ENCODE data around the gene HEMGN. TPM values are rescaled to one million over a fixed set of nuclear protein-coding genes. Genes with fewer than 3 reads are reported as not detected.
"Not testable (repeated sequence)": the region's sequence is repeated elsewhere in the genome, so short reads cannot be mapped to it uniquely, and the experiment has no call there.

Gene HEMGN
- total and polyA plus RNA-seq, 9 donors, result 2.3 to 9.4 (median 6.7) TPM

DNA sequence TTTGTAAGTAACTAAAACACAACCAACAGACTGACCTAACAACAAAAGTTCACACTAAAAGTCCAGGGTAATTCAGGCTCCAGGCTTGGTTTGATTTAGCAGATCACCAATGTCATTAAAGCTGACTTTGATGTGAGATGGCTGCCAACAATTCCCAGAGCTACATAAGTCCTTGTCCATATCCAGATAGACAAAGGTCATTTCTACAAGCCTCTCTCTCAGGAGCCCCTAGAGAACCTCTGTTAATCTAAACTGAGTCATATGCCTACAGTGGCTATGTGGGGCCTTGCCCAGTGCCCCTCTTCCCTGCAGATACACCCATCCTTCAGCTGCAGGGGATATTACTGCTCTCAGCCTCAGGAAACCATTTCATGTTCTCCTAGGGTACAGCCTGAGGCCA, 26.9 kb upstream of the HEMGN start:
- no peaks in the 10 kb centered on the region for H3K36me3 ChIP-seq (ENCODE audit: control insufficient read depth, insufficient read depth, low read length)
- no peaks in the 10 kb centered on the region for H3K4me1 ChIP-seq (ENCODE audit: control insufficient read depth, insufficient read depth, low read length)
- H3K27ac ChIP-seq (ENCODE audit: low read length), result no peak overlapping the region
- no peak for DNase-seq
- H3K9me3 ChIP-seq (replicated peaks; ENCODE audit: control insufficient read depth, low read depth, low read length), result no peaks in the 10 kb centered on the region
- no peak overlapping the region for H3K4me3 ChIP-seq (ENCODE audit: low read length)
- H3K27me3 ChIP-seq (ENCODE audit: control insufficient read depth, insufficient read depth, low read length), result peaks cover 6% of the 10 kb centered on the region

DNA sequence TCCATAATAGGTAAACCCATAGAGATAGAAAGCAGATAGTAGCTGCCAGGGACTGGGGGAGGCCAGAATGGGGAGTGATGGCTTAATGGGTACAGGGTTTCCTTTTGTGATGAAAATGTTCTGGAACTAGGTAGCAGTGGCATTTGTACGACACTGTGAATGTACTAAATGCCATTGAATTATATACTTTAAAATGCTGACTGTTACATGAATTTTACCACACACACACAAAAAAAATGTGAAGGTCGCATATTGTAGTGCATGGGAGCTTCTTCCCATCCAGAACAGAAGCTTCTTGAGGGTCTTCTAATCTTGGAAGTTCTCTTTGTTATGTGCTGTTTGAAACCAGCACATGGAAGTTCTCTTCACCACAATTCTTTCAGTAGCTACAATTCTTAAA, 25.3 kb upstream of the HEMGN start:
- Histone ChIP-seq H3K27me3 (ENCODE audit: control insufficient read depth, insufficient read depth, low read length) (peaks cover 6% of the 10 kb centered on the region), H3K4me3 (ENCODE audit: low read length) (no peak overlapping the region), H3K27ac (ENCODE audit: low read length) (no peak overlapping the region), H3K9me3 (replicated peaks; ENCODE audit: control insufficient read depth, low read depth, low read length) (no peaks in the 10 kb centered on the region), H3K36me3 (ENCODE audit: control insufficient read depth, insufficient read depth, low read length) (no peaks in the 10 kb centered on the region), H3K4me1 (ENCODE audit: control insufficient read depth, insufficient read depth, low read length) (no peaks in the 10 kb centered on the region)
- no peak for DNase-seq
- no CpG with 5 or more reads among the region's 2 CpGs for WGBS (ENCODE audit: insufficient coverage)

DNA sequence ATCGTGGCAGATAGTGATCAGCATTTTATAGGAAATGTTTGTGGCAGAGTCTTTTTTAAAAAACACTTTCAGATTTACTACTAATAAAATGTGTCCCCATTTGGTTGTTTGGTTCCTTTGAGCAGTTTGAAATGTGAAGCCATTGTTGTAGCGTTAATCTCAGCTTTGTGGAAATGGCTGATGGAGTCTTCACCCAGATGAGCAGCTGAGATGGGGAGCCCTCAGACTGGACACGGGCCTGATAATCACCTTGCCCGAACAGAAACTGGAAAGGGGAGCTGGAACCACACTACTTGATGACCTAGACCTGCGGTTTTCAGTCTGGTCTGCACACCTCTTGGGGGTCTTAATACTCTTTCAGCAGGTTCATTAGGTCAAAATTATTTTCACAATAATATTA, 24.6 kb upstream of the HEMGN start:
- no peaks in the 10 kb centered on the region for H3K9me3 ChIP-seq (replicated peaks; ENCODE audit: control insufficient read depth, low read depth, low read length)
- no peaks in the 10 kb centered on the region for H3K4me1 ChIP-seq (ENCODE audit: control insufficient read depth, insufficient read depth, low read length)
- no peaks in the 10 kb centered on the region for H3K36me3 ChIP-seq (ENCODE audit: control insufficient read depth, insufficient read depth, low read length)
- 90% methylated on average over 2 of the region's 5 CpGs for WGBS (ENCODE audit: insufficient coverage)
- H3K27me3 ChIP-seq (ENCODE audit: control insufficient read depth, insufficient read depth, low read length), result peaks cover 6% of the 10 kb centered on the region
- no peak overlapping the region for H3K27ac ChIP-seq (ENCODE audit: low read length)
- no peak overlapping the region for H3K4me3 ChIP-seq (ENCODE audit: low read length)
- DNase-seq, result no peak

DNA sequence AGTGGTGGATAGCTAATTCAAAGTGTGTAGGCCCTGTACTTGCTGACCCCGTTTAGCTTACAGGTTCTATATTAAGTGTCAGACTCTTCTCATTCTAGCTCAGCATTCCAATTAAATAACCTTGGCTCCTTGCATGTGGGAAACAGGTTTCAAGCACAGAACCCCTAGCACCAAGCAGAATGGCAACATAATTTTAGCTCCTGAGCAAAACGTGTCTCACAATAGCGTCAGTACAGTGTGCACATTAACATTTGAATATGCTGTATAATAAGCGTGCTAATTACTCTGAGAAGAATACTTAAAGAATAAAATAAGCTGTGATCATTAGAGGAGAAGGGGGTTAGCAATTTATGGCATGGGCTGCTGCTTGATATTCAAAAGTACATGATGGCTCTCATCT, 24.2 kb upstream of the HEMGN start:
- no peaks in the 10 kb centered on the region for H3K9me3 ChIP-seq (replicated peaks; ENCODE audit: control insufficient read depth, low read depth, low read length)

DNA sequence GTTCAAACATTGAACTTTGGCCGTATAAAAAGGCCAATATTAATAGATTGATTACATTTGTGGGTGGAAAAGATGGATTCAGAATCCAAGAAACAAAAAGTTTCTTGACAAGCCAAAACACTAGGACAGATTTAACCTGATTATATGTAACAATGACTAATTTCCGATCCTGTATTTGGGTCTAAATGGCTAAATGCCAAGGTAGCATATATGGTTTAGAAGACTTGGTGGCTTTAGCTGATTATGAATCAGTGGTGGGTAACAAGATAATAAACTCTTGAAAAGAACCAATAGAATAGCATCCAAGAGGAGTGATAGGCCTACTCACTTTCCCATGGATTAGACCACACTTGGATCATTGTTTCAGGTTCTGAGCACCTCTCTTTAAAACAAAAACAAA, 23.4 kb upstream of the HEMGN start:
- H3K36me3 ChIP-seq (ENCODE audit: control insufficient read depth, insufficient read depth, low read length), result no peaks in the 10 kb centered on the region
- no peak for DNase-seq
- H3K27me3 ChIP-seq (ENCODE audit: control insufficient read depth, insufficient read depth, low read length), result peaks cover 4% of the 10 kb centered on the region
- no CpG with 5 or more reads among the region's 2 CpGs for WGBS (ENCODE audit: insufficient coverage)
- H3K4me1 ChIP-seq (ENCODE audit: control insufficient read depth, insufficient read depth, low read length), result no peaks in the 10 kb centered on the region
- no peak overlapping the region for H3K27ac ChIP-seq (ENCODE audit: low read length)
- no peak overlapping the region for H3K4me3 ChIP-seq (ENCODE audit: low read length)
- no peaks in the 10 kb centered on the region for H3K9me3 ChIP-seq (replicated peaks; ENCODE audit: control insufficient read depth, low read depth, low read length)

More for the DNA sequence above, 24.2 kb upstream of the HEMGN start:
- Histone ChIP-seq H3K4me1 (ENCODE audit: control insufficient read depth, insufficient read depth, low read length) (no peaks in the 10 kb centered on the region), H3K36me3 (ENCODE audit: control insufficient read depth, insufficient read depth, low read length) (no peaks in the 10 kb centered on the region), H3K4me3 (ENCODE audit: low read length) (no peak overlapping the region), H3K27ac (ENCODE audit: low read length) (no peak overlapping the region), H3K27me3 (ENCODE audit: control insufficient read depth, insufficient read depth, low read length) (peaks cover 6% of the 10 kb centered on the region)
- WGBS (ENCODE audit: insufficient coverage), result 86% methylated on average over 1 of the region's 4 CpGs
- DNase-seq, result no peak

DNA sequence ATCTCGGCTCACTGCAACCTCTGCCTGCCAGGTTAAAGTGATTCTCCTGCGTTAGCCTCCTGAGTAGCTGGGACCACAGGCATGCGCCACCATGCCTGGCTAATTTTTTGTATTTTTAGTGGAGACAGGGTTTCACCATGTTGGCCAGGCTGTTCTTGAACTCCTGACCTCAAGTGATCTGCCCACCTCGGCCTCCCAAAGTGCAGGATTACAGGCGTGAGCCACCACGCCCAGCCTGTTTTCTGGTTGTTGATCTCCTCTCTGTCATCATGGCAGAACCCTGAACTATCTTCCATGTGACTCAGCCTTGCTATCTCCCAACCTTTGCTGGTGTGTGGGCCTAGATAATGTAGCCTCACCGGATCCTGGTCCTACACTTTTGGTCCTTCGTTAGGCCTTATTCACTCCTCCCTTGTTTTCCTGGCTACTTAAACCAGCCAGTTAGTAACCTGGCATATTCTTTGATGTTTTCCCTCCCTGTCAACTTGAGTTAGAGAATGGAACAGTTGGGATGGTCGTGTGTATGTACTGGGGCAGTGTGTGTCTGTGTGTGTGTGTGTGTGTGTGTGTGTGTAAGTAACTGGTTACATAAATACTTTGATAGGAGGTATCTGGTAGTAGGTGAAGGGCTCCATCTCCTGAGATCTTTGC, 22.8 kb upstream of the HEMGN start:
- H3K9me3 ChIP-seq (replicated peaks; ENCODE audit: control insufficient read depth, low read depth, low read length); H3K4me3 ChIP-seq (ENCODE audit: low read length); H3K27ac ChIP-seq (ENCODE audit: low read length); DNase-seq; H3K4me1 ChIP-seq (ENCODE audit: control insufficient read depth, insufficient read depth, low read length); H3K27me3 ChIP-seq (ENCODE audit: control insufficient read depth, insufficient read depth, low read length); H3K36me3 ChIP-seq (ENCODE audit: control insufficient read depth, insufficient read depth, low read length): not testable (repeated sequence)
- 70% methylated on average over 5 of the region's 9 CpGs for WGBS (ENCODE audit: insufficient coverage)

DNA sequence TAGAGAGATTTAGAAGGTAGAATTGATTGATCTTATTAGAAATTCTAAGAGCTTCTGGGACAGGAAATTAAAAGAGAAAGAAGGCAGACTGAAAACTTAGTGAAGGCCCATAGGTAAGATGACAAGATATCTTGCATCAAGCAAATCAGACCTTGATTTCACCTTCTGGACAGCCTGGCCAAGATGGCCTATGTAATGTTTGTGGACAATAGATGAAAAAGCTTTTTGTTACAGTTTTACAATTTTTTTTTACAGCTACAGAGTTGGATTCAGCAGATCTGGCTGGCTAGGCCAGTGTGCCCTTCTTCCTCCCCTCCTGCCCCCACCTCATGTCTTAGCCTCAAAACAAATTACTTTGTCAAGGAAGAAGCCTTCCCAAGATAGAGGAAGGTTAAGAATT, 21.6 kb upstream of the HEMGN start:
- H3K4me3 ChIP-seq (ENCODE audit: low read length), result no peak overlapping the region
- H3K27me3 ChIP-seq (ENCODE audit: control insufficient read depth, insufficient read depth, low read length), result no peaks in the 10 kb centered on the region
- no peaks in the 10 kb centered on the region for H3K9me3 ChIP-seq (replicated peaks; ENCODE audit: control insufficient read depth, low read depth, low read length)
- DNase-seq, result no peak
- no peak overlapping the region for H3K27ac ChIP-seq (ENCODE audit: low read length)
- H3K4me1 ChIP-seq (ENCODE audit: control insufficient read depth, insufficient read depth, low read length), result no peaks in the 10 kb centered on the region
- no peaks in the 10 kb centered on the region for H3K36me3 ChIP-seq (ENCODE audit: control insufficient read depth, insufficient read depth, low read length)

DNA sequence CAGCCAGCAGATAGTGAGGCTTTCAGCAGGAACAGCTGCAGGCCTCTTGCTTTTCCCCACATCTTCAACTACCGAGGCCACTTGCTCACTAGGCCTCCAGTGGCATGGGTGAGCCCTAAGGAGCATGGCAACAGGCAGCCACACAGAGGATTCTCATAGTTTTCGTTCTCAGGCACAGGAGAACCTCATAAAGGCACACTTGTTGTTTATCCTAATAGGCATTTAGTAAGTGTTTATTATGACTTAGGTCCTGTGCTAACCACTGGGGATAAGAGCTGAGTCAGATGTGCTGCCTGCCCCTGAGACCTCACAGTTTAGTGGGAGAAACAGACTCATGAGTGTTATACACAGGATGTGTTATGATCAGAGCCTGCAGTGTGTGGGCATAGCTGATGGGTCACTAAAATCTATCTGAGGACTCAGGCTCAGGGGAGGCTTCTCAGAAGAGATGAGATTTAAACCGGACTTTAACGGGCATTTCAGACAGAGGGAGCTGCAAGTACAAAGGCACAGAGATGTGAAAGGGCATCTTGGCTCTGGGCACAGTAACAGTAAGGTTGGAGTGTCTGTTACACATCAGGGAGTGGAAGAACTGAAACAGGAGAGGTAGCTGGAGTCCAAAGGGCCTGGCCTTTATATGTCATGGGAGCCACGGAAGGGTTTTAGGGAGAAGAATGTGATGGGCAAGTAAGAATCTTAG, 21.0 kb upstream of the HEMGN start:
- Histone ChIP-seq H3K27me3 (ENCODE audit: control insufficient read depth, insufficient read depth, low read length) (no peaks in the 10 kb centered on the region), H3K27ac (ENCODE audit: low read length) (no peak overlapping the region), H3K36me3 (ENCODE audit: control insufficient read depth, insufficient read depth, low read length) (no peaks in the 10 kb centered on the region), H3K4me3 (ENCODE audit: low read length) (no peak overlapping the region), H3K4me1 (ENCODE audit: control insufficient read depth, insufficient read depth, low read length) (no peaks in the 10 kb centered on the region), H3K9me3 (replicated peaks; ENCODE audit: control insufficient read depth, low read depth, low read length) (no peaks in the 10 kb centered on the region)
- no peak for DNase-seq
- WGBS (ENCODE audit: insufficient coverage), result 40% methylated on average over 5 of the region's 5 CpGs

DNA sequence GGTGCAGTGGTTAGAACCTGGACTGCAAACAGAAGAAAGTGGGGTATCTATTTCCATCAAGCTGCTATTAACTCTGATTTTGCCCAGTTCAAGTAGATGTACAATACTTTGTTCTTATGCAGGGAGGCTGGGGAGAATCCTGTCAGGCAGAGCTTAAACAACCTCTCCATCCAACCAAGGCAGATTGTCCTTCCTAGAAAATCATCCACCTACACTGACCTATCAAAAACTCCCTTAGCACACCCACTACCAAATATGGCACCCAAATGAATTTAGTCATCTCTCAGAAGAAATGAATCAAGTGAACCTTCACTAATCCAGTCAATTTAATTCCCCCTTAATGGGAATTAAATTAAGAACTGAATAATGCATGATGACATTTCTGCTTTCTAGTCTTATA, 18.4 kb upstream of the HEMGN start:
- Histone ChIP-seq H3K27me3 (ENCODE audit: control insufficient read depth, insufficient read depth, low read length) (no peaks in the 10 kb centered on the region), H3K4me3 (ENCODE audit: low read length) (no peak overlapping the region)
- no peak for DNase-seq

DNA sequence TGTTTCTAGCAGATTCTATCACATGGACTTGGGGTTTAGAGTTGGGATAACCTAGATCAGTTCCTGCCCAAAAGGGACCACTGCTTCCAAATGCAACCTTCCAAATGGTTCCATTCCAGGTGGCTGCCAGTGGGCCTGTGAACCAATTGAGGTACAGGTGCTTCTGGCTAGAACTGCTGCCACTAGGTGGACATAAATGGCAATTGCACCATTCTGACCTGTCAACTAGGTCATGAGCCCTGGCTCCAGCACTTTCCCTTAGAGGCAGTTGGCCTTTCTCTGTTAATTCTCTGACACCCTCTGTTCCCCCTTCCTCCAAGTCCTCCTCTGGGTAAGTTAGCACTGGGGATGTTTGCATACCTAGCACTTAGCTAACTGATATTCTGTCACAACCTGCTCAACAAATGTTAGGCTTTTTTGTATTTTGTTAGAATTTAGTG, 16.6 kb upstream of the HEMGN start:
- no peak for DNase-seq
- Histone ChIP-seq H3K4me3 (ENCODE audit: low read length) (no peak overlapping the region), H3K4me1 (ENCODE audit: control insufficient read depth, insufficient read depth, low read length) (no peaks in the 10 kb centered on the region), H3K27ac (ENCODE audit: low read length) (no peak overlapping the region), H3K27me3 (ENCODE audit: control insufficient read depth, insufficient read depth, low read length) (peaks cover 2% of the 10 kb centered on the region), H3K9me3 (replicated peaks; ENCODE audit: control insufficient read depth, low read depth, low read length) (no peaks in the 10 kb centered on the region), H3K36me3 (ENCODE audit: control insufficient read depth, insufficient read depth, low read length) (no peaks in the 10 kb centered on the region)

More for the DNA sequence above, 18.4 kb upstream of the HEMGN start:
- H3K9me3 ChIP-seq (replicated peaks; ENCODE audit: control insufficient read depth, low read depth, low read length), result no peaks in the 10 kb centered on the region
- no peak overlapping the region for H3K27ac ChIP-seq (ENCODE audit: low read length)
- no peaks in the 10 kb centered on the region for H3K36me3 ChIP-seq (ENCODE audit: control insufficient read depth, insufficient read depth, low read length)
- no peaks in the 10 kb centered on the region for H3K4me1 ChIP-seq (ENCODE audit: control insufficient read depth, insufficient read depth, low read length)

DNA sequence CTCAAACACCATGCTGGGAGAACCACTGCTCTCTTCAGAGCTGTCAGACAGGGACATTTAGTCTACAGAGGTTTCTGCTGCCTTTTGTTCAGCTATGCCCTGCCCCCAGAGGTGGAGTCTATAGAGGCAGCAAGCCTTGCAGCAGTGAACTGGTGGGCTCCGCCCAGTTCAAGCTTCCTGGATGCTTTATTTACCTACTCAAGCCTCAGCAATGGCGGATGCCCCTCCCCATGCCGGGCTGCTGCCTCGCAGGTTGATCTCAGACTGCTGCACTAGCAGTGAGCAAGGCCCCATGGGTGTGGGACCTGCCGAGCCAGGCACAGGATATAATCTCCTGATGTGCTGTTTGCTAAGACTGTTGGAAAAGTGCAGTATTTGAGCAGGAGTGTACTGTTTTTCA, 12.9 kb upstream of the HEMGN start:
- H3K4me3 ChIP-seq (ENCODE audit: low read length); H3K36me3 ChIP-seq (ENCODE audit: control insufficient read depth, insufficient read depth, low read length); H3K4me1 ChIP-seq (ENCODE audit: control insufficient read depth, insufficient read depth, low read length); DNase-seq; H3K27me3 ChIP-seq (ENCODE audit: control insufficient read depth, insufficient read depth, low read length); H3K9me3 ChIP-seq (replicated peaks; ENCODE audit: control insufficient read depth, low read depth, low read length); H3K27ac ChIP-seq (ENCODE audit: low read length): not testable (repeated sequence)
- WGBS (ENCODE audit: insufficient coverage), result 65% methylated on average over 5 of the region's 5 CpGs
